Psoas muscle (tissue), 8 donors: ENCODE measurements around the gene LALBA. TPM values are rescaled to one million over a fixed set of nuclear protein-coding genes. Genes with fewer than 3 reads are reported as not detected.
A peak's percentile ranks its signal among the peaks of the same experiment; 100 is the strongest.

Experiments used
- ATAC-seq, 4 donors: fragments of 200-7000 bp; cut with Tn5 transposase; one replicate each; pipeline ENCODE4 v1.9.1; 2020; ENCODE audit warnings: moderate library complexity in 3 of 4, mild to moderate bottlenecking in 2 of 4
- DNase-seq, 2 donors: peaks; one replicate each; pipeline ENCODE4 v3.0.0-alpha.2; 2020
- H3K27ac ChIP-seq: fragments of 200-600 bp; one replicate; pipeline ENCODE4 v1.8.0; 2022
- H3K27me3 ChIP-seq, 3 donors: fragments of 200-600 bp in 1 of 3; one replicate each; pipeline versions ENCODE4 v1.6.1 to v1.8.0; 2013 to 2022; ENCODE audit warnings: low read length in 2 of 3, mild to moderate bottlenecking in 2 of 3, moderate library complexity in 1 of 3; ENCODE audit not compliant: insufficient read depth in 3 of 3
- H3K36me3 ChIP-seq, 2 donors: fragments of 200-600 bp in 1 of 2; one replicate each; pipeline versions ENCODE4 v1.6.1 to v1.8.0; 2013 to 2022; ENCODE audit warnings: low read depth in 1 of 2, mild to moderate bottlenecking in 1 of 2, moderate library complexity in 1 of 2; ENCODE audit not compliant: insufficient read depth in 1 of 2
- H3K4me1 ChIP-seq: fragments of 200-600 bp; one replicate; pipeline ENCODE4 v1.8.0; 2022
- H3K4me3 ChIP-seq: fragments of 200-600 bp; one replicate; pipeline ENCODE4 v1.8.0; 2022; ENCODE audit warnings: mild to moderate bottlenecking
- H3K9me3 ChIP-seq: fragments of 200-600 bp; one replicate; pipeline ENCODE4 v1.8.0; 2022
- WGBS, 3 donors: extraction: QIAGEN DNeasy Blood & Tissue Kit; methylation state at CpG; one replicate each; pipeline versions ENCODE4 v1.1.6 to v1.1.7; 2013; 5-methylcytosine and 5-hydroxymethylcytosine counted together
- intact Hi-C, 2 donors: fragments of 100-400 bp; cut with DNase I; formaldehyde crosslinking; loops; one replicate each; pipeline versions ENCODE4 v1.11.0 to v1.14.2; 2022
- polyA plus RNA-seq, 3 donors: library from polyadenylated mRNA; stranded (reverse); fragments of 200-250 nt; gene quantifications; one replicate each; pipeline ENCODE4 v1.2.3, GENCODE V29; 2013
- total RNA-seq, 4 donors: library from RNA; stranded (reverse); fragmentation: NEBNext Ultra II Directional in 2 of 4; extraction: Animal tissue kit (Norgen Biotek cat#: 25700) in 2 of 4; gene quantifications; one replicate each; pipeline versions ENCODE4 v1.2.1 to v1.2.4, GENCODE V29; 2021 to 2023
- TF ChIP-seq, protein P1 (sequence below): fragments of 200-600 bp; IDR thresholded peaks from one replicate; pipeline ENCODE4 v1.8.0; 2022; ENCODE audit warnings: antibody characterized with exemption
- donor health status: healthy with polysubstance abuse.
- donor health status: DM: no; HTN: no; CAD: no; lungs with moderate emphysema.
- donor health status: Bipolar disorder and iron deficiency.
- donor health status: healthy.
- donor health status: DM: yes; HTN: yes; CAD: no.
- donor health status: DM: no; HTN: no; CAD: no.
- donor health status: DM: no; HTN: no; CAD: no.
- donor health status: DM: yes; HTN: yes; CAD: no.

Gene LALBA
- total and polyA plus RNA-seq, 7 donors: not detected

DNA sequence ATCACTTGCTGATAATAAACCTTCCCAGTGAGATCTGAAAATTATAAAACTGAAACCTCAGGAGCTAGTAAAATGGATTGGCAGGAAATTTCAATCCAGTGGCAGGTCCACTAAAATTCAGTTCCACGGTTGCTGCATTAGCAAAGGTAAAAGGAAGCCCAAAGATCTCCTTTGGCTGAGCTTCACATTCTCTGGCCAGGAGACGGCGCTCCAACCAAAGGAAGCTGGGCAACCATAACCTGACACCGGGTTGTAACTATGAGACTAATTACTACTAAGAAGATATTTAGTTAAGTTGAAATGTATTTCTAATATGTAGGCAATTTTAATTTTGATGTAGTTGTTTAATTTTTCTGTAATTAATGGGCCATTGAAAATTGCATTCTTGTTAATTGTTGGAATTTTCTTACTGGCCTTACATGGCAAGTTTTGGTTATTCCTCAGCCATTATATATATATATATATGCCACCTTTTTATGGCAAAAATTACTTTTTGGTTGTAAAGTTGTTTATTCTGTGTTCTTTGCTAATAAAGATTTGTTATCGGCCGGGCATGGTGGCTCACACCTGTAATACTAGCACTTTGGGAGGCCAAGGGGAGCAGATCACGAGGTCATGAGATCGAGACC, 27.4 kb downstream of the LALBA start:
- ATAC-seq (no peak), DNase-seq (no peak)
- intact Hi-C loops: loop anchor here in 1 of 2 donors (5.0 kb wide), 1 partner anchor 255 kb away; no protein-coding TSS in a partner anchor
- H3K27ac ChIP-seq: no peak overlapping the region
- H3K27me3 ChIP-seq: peaks cover 0 to 6% (median 2%) of the 10 kb centered on the region in 3 donors
- no peaks in the 10 kb centered on the region for H3K4me1 ChIP-seq
- 46 to 57% (median 49%) methylated on average over 8 of the region's 8 CpGs for WGBS, 3 donors
- H3K9me3 ChIP-seq: no peaks in the 10 kb centered on the region
- H3K36me3 ChIP-seq: no peaks in the 10 kb centered on the region
- no peak overlapping the region for H3K4me3 ChIP-seq
- TF ChIP-seq, protein P1, sequence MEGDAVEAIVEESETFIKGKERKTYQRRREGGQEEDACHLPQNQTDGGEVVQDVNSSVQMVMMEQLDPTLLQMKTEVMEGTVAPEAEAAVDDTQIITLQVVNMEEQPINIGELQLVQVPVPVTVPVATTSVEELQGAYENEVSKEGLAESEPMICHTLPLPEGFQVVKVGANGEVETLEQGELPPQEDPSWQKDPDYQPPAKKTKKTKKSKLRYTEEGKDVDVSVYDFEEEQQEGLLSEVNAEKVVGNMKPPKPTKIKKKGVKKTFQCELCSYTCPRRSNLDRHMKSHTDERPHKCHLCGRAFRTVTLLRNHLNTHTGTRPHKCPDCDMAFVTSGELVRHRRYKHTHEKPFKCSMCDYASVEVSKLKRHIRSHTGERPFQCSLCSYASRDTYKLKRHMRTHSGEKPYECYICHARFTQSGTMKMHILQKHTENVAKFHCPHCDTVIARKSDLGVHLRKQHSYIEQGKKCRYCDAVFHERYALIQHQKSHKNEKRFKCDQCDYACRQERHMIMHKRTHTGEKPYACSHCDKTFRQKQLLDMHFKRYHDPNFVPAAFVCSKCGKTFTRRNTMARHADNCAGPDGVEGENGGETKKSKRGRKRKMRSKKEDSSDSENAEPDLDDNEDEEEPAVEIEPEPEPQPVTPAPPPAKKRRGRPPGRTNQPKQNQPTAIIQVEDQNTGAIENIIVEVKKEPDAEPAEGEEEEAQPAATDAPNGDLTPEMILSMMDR: peak; percentile 43

DNA sequence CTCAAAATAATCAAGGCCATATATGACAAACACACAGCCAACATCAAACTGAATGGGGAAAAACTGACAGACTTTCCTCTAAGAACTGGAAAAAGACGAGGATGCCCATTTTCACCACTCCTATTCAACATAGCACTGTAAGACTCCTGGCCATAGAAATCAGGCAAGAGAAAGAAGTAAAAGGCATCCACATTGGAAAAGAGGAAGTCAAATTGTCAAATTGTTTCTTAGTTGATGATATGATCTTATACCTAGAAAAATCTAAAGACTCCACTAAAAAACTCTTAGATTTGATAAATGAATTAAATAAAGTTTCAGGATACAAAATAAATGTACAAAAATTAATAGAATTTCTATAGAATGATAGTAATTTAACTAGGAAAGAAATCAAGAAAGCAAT, 33.2 kb downstream of the LALBA start:
- Histone ChIP-seq H3K9me3 (peaks cover 4% of the 10 kb centered on the region), H3K27ac (no peak overlapping the region), H3K4me3 (no peak overlapping the region), H3K4me1 (no peaks in the 10 kb centered on the region), H3K36me3 (no peaks in the 10 kb centered on the region), H3K27me3 (no peaks in the 10 kb centered on the region)
- ATAC-seq (no peak), DNase-seq (no peak)
- 75 to 80% (median 80%) methylated on average over 1 of the region's 1 CpG for WGBS, 3 donors
- intact Hi-C loops: no loop called here
- TF ChIP-seq, protein P1: no peak

DNA sequence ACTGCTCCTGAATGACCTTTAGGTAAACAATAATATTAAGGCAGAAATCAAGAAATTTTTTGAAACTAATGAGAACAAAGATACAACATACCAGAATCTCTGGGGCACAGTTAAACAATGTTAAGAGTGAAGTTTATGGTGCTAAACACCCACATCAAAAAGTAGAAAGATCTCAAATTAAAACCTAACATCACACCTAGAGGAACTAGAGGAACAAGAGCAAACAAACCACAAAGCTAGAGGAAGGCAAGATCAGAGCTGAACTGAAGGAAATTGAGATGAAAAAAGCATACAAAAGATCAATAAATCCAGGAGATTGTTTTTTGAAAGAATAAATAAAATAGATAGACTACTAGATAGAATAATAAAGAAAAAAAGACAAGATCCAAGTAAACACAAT, 37.2 kb downstream of the LALBA start:
- no peaks in the 10 kb centered on the region for H3K36me3 ChIP-seq
- no peak for DNase-seq
- H3K4me1 ChIP-seq: no peaks in the 10 kb centered on the region
- peaks cover 0 to 4% (median 0%) of the 10 kb centered on the region in 3 donors for H3K27me3 ChIP-seq
- intact Hi-C loops: no loop called here
- TF ChIP-seq, protein P1: no peak
- peaks cover 4% of the 10 kb centered on the region for H3K9me3 ChIP-seq
- H3K4me3 ChIP-seq: no peak overlapping the region
- no peak overlapping the region for H3K27ac ChIP-seq
- ATAC-seq: no peak

DNA sequence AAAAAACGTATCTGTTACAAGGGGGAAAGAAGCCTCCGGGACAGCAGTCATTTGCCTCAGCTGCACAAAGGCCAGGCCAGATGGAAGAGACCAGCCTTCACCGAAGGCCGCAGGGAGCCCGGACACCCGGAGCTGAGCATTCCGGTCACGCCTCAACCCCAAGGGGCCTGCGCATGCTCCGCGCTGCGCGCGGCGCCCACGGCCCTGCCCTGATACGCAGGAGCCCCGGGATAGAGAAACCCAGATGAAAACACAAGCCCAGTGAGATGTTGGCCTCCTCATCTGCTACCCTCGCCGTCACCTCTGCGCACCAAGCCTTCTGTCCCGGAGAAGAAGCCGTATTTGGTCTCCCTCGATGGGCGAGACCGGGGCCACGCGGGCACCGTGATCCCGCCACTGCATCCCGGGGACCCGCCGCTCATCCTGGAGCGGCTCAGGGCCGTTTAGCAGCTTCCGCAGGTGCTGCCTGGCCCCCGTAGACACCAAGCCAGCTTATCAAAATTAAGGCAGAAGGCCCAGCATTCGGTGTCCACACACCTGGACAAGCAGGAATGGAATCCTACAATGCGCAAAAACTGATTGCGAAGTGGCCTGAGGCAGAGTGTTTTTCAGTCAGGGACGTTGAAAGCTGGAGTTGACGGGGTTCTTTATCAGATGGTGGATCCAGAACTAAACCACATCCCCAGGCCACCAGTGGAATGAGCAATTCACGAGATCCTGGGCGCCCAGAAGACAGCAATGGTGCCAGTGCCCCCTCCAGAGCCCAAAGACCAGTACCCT, 41.8 kb downstream of the LALBA start:
- DNase-seq (no peak), ATAC-seq (no peak)
- no peaks in the 10 kb centered on the region for H3K36me3 ChIP-seq
- no peaks in the 10 kb centered on the region for H3K9me3 ChIP-seq
- TF ChIP-seq, protein P1: no peak
- peaks cover 0 to 4% (median 0%) of the 10 kb centered on the region in 3 donors for H3K27me3 ChIP-seq
- H3K4me3 ChIP-seq: no peak overlapping the region
- H3K27ac ChIP-seq: no peak overlapping the region
- WGBS, 3 donors: 91 to 92% (median 91%) methylated on average over 44 of the region's 44 CpGs
- intact Hi-C loops: no loop called here
- no peaks in the 10 kb centered on the region for H3K4me1 ChIP-seq
